Muscle layer of colon (tissue), 2 donors: ENCODE results near the gene GLTPD2.
A peak's percentile ranks its signal among the peaks of the same experiment; 100 is the strongest.

ENCODE experiments used
- H3K27ac ChIP-seq: one replicate; pipeline ENCODE4 v1.7.0; 2013; ENCODE audit warnings: low read depth, mild to moderate bottlenecking, low read length, moderate library complexity
- H3K27me3 ChIP-seq, 2 donors: one replicate each; pipeline ENCODE4 v1.7.0; 2013; ENCODE audit warnings: low read length in 2 of 2, mild to moderate bottlenecking in 2 of 2; ENCODE audit not compliant: insufficient read depth in 2 of 2, control insufficient read depth in 1 of 2
- H3K36me3 ChIP-seq: one replicate; pipeline ENCODE4 v1.7.0; 2013; ENCODE audit warnings: mild to moderate bottlenecking, low read length; ENCODE audit not compliant: insufficient read depth
- H3K4me1 ChIP-seq: one replicate; pipeline ENCODE4 v1.7.0; 2013; ENCODE audit warnings: mild to moderate bottlenecking, low read length; ENCODE audit not compliant: insufficient read depth
- H3K4me3 ChIP-seq, 2 donors: one replicate each; pipeline ENCODE4 v1.7.0; 2013; ENCODE audit warnings: low read length in 2 of 2, low read depth in 1 of 2, mild to moderate bottlenecking in 1 of 2, moderate library complexity in 1 of 2
- H3K9ac ChIP-seq: one replicate; pipeline ENCODE4 v1.7.0; 2013; ENCODE audit warnings: low read length
- H3K9me3 ChIP-seq: one replicate; pipeline ENCODE4 v1.7.0; 2013; ENCODE audit warnings: mild to moderate bottlenecking, low read length
- donor health status: abdominal sarcoma.
- donor health status: Adenocarcinoma of cecum.

Gene GLTPD2

GRCh38 chr17:4772235-4772613 is 16.5 kb upstream of the GLTPD2 start:
- Histone ChIP-seq H3K4me3 (no peak overlapping the region), H3K9me3 (no peaks in the 10 kb centered on the region), H3K36me3 (no peaks in the 10 kb centered on the region), H3K4me1 (no peaks in the 10 kb centered on the region), H3K27ac (no peak overlapping the region), H3K27me3 (no peaks in the 10 kb centered on the region), H3K9ac (no peak overlapping the region)

DNA sequence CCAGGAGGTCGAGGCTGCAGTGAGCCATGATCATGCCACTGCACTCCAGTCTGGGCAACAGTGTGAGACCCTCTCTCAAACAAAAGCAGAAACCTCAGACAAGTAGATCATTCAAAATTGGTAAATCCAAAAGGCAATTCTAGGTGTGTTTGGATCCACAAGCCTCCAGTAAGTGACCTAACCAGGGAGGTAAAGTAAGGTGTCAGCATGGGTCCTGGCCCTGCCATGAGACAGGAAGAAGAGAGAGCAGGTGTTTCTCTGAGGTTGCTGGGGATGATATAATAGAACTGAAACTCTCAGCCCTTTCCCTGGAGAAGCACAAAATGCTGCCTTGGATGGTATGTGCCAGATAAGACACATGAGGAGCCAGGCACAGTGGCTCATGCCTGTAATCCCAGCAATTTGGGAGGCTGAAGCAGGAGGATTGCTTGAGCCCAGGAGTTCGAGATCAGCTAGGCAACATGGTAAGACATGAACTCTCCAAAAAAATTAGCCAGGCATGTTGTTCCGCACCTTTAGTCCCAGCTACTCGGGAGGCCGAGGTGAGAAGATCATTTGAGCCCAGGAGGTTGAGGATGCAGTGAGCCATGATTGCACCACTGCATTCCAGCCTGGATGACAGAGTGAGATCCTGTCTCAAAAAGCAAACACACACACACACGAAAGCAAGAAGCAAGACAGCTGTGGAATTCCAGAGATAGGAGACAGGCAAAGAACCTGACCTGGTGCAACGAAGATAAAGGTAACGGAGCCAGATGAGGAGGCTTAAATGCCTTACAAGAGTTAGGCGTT is 10.6 kb upstream of the GLTPD2 start:
- Histone ChIP-seq H3K4me1 (no peaks in the 10 kb centered on the region), H3K27me3 (peaks cover 12 to 14% of the 10 kb centered on the region in 2 donors), H3K4me3 (no peak overlapping the region), H3K27ac (no peak overlapping the region), H3K36me3 (no peaks in the 10 kb centered on the region), H3K9me3 (no peaks in the 10 kb centered on the region), H3K9ac (no peak overlapping the region)

GRCh38 chr17:4780325-4780955 is 8.3 kb upstream of the GLTPD2 start:
- no peak overlapping the region for H3K27ac ChIP-seq
- no peak overlapping the region for H3K9ac ChIP-seq
- no peaks in the 10 kb centered on the region for H3K36me3 ChIP-seq
- peaks cover 3% of the 10 kb centered on the region for H3K4me1 ChIP-seq
- H3K4me3 ChIP-seq, result no peak overlapping the region
- H3K9me3 ChIP-seq, result no peaks in the 10 kb centered on the region
- peaks cover 22 to 23% of the 10 kb centered on the region in 2 donors for H3K27me3 ChIP-seq

GRCh38 chr17:4782652-4783051 is 6.1 kb upstream of the GLTPD2 start:
- H3K9me3 ChIP-seq, result no peaks in the 10 kb centered on the region
- peaks cover 22 to 23% of the 10 kb centered on the region in 2 donors for H3K27me3 ChIP-seq
- no peak overlapping the region for H3K9ac ChIP-seq
- H3K4me1 ChIP-seq, result peaks cover 18% of the 10 kb centered on the region
- no peak overlapping the region for H3K4me3 ChIP-seq
- H3K36me3 ChIP-seq, result no peaks in the 10 kb centered on the region
- no peak overlapping the region for H3K27ac ChIP-seq

- H3K9me3 ChIP-seq, result no peaks in the 10 kb centered on the region
- H3K4me1 ChIP-seq, result peaks cover 28% of the 10 kb centered on the region
- H3K27ac ChIP-seq, result peak overlapping the region; percentile 54
- no peaks in the 10 kb centered on the region for H3K36me3 ChIP-seq
- H3K27me3 ChIP-seq, result peaks cover 17 to 23% of the 10 kb centered on the region in 2 donors
- peak overlapping the region; percentile 7 to 61 for H3K4me3 ChIP-seq
- H3K9ac ChIP-seq, result no peak overlapping the region
Measured at GRCh38 chr17:4785311-4786105, 3.3 kb upstream of the GLTPD2 start.

DNA sequence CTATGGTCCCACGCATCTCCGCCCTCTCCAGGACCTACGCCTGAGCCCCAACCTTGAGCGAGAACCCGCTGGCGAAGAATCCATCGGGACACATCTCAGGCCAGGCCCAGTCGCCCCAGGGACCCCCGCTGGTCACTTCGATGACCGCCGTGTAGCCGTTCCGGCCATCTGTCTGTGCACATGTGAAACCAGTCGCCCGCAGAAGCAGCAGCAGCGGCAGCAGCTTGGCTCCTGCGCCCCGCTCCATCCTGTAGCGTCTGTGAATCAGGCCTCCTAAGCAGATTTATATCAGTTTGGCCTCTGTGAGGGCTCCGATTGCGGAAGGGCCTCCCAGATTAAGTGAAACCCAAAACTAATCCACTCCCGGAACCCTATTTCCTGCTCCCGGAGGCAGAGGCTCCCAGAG is 2.7 kb upstream of the GLTPD2 start, which contains the start of gene VMO1:
Gene VMO1 (minus strand): TSS at position 259 of the 406 bp plus-strand sequence. CDS start 12 bp downstream, at position 247.
- Histone ChIP-seq H3K4me3 (peak within 1 kb of the TSS; percentile 7 to 61), H3K27me3 (peaks cover 12 to 23% of the 10 kb centered on the region in 2 donors), H3K9me3 (no peaks in the 10 kb centered on the region), H3K36me3 (no peaks in the 10 kb centered on the region), H3K9ac (no peak within 1 kb of the TSS), H3K27ac (peak within 1 kb of the TSS; percentile 54), H3K4me1 (peaks cover 32% of the 10 kb centered on the region)

GRCh38 chr17:4786516-4786915 is 2.2 kb upstream of the GLTPD2 start:
- Histone ChIP-seq H3K9ac (no peak overlapping the region), H3K4me3 (peak overlapping the region; percentile 7 to 61), H3K27me3 (peaks cover 12 to 23% of the 10 kb centered on the region in 2 donors), H3K36me3 (no peaks in the 10 kb centered on the region), H3K9me3 (no peaks in the 10 kb centered on the region), H3K4me1 (peaks cover 32% of the 10 kb centered on the region), H3K27ac (peak overlapping the region; percentile 54)

- H3K9me3 ChIP-seq, result no peaks in the 10 kb centered on the region
- H3K9ac ChIP-seq, result no peak overlapping the region
- no peak overlapping the region for H3K27ac ChIP-seq
- peaks cover 7 to 10% of the 10 kb centered on the region in 2 donors for H3K27me3 ChIP-seq
- H3K4me3 ChIP-seq, result no peak overlapping the region
- no peaks in the 10 kb centered on the region for H3K36me3 ChIP-seq
- peaks cover 32% of the 10 kb centered on the region for H3K4me1 ChIP-seq
Measured at GRCh38 chr17:4788159-4788806, 481 bp upstream of the GLTPD2 start.

DNA sequence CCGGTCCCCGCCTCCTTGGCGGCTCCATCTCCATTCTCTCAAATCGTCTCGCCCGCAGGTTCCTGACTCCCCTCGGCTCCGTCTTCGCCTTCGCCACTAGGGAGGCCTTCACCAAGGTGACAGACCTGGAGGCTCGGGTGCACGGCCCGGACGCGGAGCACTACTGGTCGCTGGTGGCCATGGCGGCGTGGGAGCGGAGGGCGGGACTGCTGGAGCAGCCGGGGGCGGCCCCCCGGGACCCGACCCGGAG is 862 bp downstream of the GLTPD2 start:
- H3K27me3 ChIP-seq, result peaks cover 0 to 3% of the 10 kb centered on the region in 2 donors
- peaks cover 32% of the 10 kb centered on the region for H3K4me1 ChIP-seq

GRCh38 chr17:4789951-4790704 is 1.4 kb downstream of the GLTPD2 start:
- Histone ChIP-seq H3K4me3 (peak overlapping the region; percentile 61 to 68), H3K9ac (peak overlapping the region; percentile 57), H3K4me1 (peaks cover 32% of the 10 kb centered on the region), H3K36me3 (no peaks in the 10 kb centered on the region), H3K9me3 (no peaks in the 10 kb centered on the region), H3K27ac (peak overlapping the region; percentile 73), H3K27me3 (no peaks in the 10 kb centered on the region)

More for the DNA sequence above, 862 bp downstream of the GLTPD2 start:
- Histone ChIP-seq H3K36me3 (no peaks in the 10 kb centered on the region), H3K4me3 (peak overlapping the region; percentile 61 to 68), H3K9me3 (no peaks in the 10 kb centered on the region), H3K27ac (peak overlapping the region; percentile 73), H3K9ac (peak overlapping the region; percentile 57)
